ENCODE results near the gene OR1J2.
"Not testable (repeated sequence)": the region's sequence is repeated elsewhere in the genome, so short reads cannot be mapped to it uniquely, and the experiment has no call there.

Gene OR1J2

DNA sequence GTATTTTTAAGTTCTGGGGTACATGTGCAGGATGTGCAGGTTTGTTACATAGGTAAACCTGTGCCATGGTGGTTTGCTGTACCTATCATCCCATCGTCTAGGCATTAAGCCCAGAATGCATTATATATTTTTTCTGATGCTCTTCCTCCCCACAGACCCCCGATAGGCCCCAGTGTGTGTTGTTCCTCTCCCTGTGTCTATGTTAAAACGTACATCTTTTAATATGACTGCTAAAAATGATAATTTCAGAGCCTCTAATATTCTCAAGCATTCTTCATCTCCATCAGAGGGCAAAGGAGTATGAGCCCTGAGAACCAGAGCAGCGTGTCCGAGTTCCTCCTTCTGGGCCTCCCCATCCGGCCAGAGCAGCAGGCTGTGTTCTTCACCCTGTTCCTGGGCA is at the start of gene OR1J2:
TSS of gene OR1J2 (plus strand) at position 301 of the 400 bp plus-strand sequence. CDS start at position 301, 0 bp downstream.
- no peak for DNase-seq

DNA sequence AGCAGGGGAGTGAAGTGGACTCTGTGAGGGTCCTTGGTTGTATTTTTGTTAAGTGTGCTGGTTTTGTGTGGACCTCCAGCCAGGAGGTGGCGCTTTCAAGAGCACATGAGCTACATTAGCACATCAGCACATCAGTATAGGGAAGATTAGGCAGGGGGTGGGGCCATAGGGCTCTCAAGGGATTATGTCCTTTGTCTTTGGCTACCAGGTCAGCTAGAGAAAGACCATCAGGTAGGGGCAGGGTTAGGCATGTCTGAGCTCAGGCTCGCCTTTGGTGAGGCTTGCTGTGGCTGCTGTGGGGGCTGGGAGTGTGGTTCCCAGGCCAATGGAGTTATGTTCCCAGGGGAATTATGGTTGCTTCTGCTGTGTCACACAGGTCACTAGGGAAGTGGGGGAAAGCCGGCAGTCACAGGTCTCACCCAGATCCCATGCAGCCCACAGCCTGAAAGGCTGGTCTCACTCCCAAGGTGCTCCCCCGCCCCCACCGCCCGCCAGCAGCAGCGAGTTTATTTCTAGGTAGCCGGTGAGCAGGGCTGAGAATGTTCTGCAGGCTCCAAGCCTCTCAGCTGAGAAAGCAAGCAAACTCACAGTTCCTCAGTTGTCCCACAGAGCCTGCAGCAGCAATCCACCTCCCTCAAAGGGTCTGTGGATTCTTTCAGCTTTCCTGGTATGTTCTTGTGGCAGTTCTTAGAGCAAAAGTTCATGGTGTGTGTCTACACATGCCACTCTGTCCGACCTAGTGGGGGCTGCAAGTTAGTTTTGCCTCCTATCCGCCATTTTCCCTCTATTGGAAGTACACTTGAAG is 46.6 kb upstream of the OR1J2 start:
- DNase-seq = peak; percentile 3

DNA sequence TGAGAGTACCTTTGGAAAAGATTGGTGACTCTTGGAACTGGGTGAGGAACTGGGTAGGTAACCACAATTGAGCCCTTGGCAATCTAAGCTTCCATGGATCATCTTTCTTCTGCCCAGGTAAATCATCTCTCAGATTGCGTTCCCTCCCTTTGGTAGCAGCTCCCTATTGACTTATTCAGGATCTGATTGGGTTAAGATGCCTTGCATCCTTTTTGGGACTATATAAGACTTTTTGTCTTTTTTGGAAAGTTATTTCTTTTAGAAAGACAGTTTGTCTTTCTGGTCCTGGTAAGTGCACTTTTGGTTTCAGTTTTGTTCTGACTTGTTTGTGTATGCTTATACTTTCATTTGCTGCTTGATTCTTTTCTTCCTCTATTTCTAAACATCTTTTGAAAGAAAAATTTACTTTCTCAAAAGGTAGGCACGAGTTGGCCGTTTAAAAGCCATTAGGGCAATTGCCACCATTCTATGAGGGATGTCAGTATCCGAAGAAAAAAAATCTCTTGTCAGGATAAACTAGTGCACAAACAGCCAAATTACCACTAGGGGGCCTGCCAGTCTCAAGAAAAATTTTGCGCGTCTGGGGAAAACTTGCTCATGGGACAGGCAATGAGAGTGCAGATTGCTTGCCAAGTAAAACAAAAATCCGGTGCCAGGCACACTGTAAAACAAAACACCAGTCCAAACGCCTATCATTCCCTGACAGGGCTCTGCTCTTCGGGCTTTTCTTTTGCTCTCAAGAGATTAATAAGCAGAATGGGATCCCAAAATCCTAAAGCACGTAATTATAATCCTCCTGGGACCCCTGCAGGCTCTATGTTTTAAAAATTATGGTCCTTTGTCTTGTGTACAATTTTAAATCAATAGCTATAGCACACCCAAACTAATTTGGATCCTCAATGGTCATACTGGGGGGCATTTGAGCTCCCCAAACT is 45.7 kb upstream of the OR1J2 start:
- DNase-seq = peak; percentile 39

DNA sequence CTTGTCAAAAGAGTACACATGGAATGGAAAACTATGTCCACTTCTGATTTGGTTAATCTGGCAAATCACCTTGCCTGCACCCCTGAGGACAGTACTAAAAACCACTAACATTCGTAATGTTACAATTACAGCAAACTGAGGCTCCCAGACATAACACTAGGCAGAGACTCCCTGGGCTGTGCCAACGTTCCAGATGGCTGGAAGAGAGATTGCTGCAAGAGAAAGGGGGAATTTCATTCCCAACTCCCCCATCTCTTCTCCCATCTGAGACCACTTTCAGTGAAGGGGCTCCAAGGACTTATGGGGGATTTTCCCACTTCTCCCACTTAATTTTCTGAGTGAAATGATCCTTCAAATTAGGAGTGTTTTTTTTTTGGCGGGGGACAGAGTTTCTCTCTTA is 44.1 kb upstream of the OR1J2 start:
- DNase-seq = no peak

- DNase-seq = no peak
Observed at GRCh38 chr9:122468735-122469134, 41.9 kb upstream of the OR1J2 start.

- DNase-seq = no peak
Observed at GRCh38 chr9:122474561-122474960, 36.0 kb upstream of the OR1J2 start.

DNA sequence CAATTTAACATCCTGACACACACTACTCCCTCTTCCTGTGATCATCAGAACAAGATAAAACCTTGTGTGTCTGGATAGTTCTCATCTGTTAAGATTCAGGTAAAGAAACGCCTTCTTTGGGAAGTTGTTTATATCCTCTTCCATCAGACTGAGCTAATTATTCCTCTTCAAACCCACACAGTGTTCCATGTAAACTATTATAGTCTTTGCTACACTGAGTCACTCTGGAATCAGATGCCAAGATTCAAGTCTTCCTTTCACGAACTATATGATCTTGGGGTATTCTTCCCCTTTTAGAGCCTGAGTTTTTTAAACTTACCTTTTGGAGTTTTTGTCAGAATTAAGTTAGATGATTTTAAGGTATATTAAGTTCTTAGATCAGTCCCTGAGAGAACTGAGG is 34.9 kb upstream of the OR1J2 start:
- no peak for DNase-seq

GRCh38 chr9:122477346-122477745 is 33.3 kb upstream of the OR1J2 start:
- no peak for DNase-seq

DNA sequence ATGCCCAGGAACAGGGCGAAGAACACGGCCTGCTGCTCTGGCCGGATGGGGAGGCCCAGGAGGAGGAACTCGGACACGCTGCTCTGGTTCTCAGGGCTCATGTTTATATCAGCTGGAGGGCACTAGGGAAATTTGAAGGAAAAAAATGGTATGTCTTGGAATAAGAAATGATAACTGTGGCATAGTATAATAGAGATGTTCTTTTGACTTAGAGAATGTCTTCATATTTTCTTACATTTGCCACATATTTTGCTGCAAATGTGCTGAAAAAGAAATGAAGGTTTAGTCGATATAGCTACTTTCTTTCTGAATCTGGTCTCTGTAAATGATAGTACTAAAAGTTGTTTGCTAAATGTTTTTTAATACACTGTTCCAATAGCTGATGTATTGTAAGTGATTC is 32.8 kb upstream of the OR1J2 start, which contains the start of gene OR1J1:
TSS of gene OR1J1 (minus strand) at position 101 of the 400 bp plus-strand sequence. CDS start at position 101, 0 bp downstream.
- DNase-seq = no peak

GRCh38 chr9:122479062-122479461 is 31.5 kb upstream of the OR1J2 start:
- DNase-seq = no peak

DNA sequence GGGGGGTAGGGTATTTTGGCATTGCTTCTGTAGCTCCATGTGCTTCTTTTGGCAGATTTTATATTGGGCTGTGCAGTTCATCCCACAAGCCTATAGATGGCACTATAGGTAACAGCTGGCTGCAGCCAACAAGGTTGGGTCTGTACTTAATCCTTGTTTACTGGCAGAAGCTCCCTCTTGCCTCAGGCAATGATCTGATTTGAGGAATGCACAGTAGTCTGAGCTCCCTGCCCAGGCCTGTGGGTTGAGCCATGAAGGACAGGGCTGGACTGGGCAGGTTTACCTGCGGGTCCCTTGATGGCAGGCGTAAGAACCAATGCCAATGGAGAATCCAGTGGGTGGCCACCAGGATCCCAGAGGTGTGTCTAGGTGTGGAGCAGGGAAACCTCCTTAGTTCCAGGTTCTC is 11.7 kb upstream of the OR1J2 start:
- DNase-seq = no peak

GRCh38 chr9:122506964-122507363 is 3.6 kb upstream of the OR1J2 start:
- DNase-seq = no peak

DNA sequence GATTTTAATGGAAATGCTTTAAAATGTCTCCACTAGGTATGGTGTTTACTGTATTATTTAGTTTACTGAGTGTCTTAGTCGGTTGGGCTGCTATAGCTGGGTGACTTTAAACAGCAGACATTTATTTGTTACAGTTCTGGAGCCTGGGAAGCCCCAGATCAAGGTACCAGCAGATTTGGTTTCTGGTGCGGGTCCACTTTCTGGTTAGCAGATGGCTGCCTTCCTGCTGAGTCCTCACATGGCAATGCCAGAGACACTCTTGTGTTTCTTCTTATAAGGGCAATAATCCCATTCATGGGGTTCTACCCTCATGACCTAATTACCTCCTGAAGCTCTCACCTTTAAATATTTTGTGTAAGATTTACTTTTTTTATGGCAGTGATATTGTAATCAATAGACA is 7.6 kb downstream of the OR1J2 start:
- DNase-seq = no peak

- DNase-seq = no peak
Observed at GRCh38 chr9:122518841-122519240, 8.2 kb downstream of the OR1J2 start, which contains the start of gene OR1J4. TSS of gene OR1J4 (plus strand) at chr9:122519141. CDS start at chr9:122519141, 0 bp downstream.

- no peak for DNase-seq
Observed at GRCh38 chr9:122519376-122519775, 8.8 kb downstream of the OR1J2 start.

DNA sequence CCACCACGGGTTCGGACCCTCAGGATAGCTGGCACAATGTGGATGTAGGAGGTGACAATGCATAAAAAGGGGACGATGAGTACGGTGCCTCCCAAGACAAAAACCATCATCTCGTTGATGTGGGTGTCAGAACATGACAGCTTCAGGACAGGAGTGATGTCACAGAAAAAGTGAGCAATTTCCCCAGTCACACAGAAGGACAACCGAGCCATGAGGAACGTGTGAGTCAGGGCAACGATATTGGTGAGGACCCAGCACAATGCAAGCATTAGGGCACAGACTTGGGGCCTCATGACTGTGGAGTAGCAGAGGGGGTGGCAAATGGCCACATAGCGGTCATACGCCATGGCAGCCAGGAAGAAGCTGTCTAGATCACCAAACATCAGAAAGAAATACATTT is 16.0 kb downstream of the OR1J2 start:
- no peak for DNase-seq

DNA sequence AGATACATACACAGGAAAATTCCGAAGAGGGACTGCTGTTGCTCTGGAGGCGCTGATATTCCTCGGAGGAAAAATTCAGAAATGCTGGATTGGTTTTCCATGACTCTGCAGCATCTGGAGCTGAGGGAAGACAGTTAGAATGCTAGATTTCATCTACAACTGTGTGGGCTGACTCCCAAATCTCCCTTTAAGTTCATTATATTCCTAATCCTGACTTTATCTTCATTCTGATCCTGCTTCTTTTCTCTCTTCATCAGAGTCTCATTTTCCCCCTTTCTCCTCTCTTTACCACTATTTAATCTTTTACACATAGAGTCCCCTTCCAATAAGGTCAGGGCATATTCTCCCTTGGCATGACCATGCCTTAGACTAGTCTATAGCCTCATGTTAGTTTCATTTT is 16.6 kb downstream of the OR1J2 start, which contains the start of gene OR1N1:
TSS of gene OR1N1 (minus strand) at position 101 of the 400 bp plus-strand sequence. CDS start at position 101, 0 bp downstream.
- no peak for DNase-seq

GRCh38 chr9:122531157-122531556 is 20.6 kb downstream of the OR1J2 start:
- not testable (repeated sequence) for DNase-seq

DNA sequence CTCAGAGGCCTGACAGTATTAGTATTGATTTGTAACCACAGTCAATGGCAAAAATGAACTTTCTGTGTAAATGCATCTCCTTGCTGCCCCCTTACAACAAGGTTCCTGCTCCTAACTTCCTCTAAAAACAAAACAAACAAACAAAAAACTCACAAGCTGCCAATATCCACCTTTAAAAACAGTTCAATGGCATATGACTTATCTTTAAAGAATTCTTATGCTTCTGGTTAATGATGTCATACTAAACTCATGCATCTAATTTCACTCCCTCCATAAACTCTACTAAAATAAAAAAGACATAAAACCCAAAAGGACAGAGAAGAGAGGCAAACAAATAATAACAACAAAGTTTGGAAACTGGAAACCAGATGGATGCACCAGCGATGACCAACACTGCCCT is 25.5 kb downstream of the OR1J2 start:
- DNase-seq = no peak

DNA sequence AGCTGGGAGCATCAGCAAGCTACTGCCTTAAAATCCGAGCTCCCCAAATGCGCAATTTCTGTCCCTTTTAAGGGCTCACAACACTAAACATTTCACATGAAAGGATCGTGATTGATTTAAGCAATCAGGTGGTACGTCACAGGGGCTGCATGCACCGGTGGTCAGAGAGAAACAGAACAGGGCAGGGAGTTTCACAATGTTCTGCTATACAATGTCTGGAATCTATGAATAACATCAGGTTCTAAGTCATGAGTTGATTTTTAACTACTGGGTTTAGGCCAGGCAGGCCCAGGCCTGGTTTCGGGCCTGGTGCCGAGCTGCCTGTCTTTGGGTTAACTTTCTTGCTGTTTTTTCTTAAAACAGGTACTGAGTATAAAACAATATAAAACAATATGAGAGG is 26.5 kb downstream of the OR1J2 start:
- not testable (repeated sequence) for DNase-seq

GRCh38 chr9:122538757-122539156 is 28.2 kb downstream of the OR1J2 start:
- DNase-seq = no peak

DNA sequence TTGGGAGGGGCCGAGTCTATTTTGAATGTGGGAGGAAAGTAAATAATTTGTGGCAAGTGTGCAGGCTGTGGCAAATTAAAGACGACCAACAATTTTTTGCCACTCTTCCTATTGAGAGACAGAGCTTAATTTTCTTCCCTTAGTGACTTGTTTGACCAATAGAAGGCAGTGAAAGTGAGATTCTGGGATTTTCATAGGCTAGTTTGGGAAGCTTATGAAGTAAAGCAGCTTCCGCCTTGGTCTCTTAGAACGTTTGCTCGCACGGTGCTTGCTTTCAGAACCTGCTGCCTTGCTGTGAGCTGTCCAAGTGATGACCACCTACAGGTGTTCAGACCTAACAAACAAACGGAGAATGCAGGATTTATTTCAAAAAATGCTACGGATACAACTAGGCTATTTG is 35.6 kb downstream of the OR1J2 start:
- DNase-seq = no peak

GRCh38 chr9:122551371-122551770 is 40.8 kb downstream of the OR1J2 start:
- no peak for DNase-seq

DNA sequence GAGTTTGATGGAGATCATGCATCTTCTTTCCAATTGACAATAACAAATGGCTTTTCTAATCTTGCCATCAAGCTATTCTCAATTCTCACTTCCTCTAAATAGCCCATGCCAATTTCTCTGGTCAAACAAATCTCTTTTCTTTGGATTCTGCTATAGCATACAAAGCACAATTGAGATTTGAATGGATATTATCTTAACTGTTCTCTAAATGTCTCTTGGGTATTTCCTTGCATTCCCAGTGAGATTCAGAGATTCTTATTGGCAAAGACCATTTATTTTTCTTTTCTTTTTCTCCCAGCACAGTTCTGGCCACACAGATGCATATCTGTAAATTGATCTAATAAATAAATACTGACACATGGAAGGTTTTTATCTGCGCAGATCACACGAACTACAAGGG is 42.2 kb downstream of the OR1J2 start, which contains the start of gene OR1N2:
TSS of gene OR1N2 (plus strand) at position 301 of the 400 bp plus-strand sequence. CDS start 100 bp downstream, outside the sequence.
- DNase-seq = no peak
